Amygdala (tissue), 56 donors: Measurements from ENCODE around the gene RSPO3.
A peak's percentile ranks its signal among the peaks of the same experiment; 100 is the strongest.

Source experiments
- DNase-seq, 56 donors: peaks; one replicate each; lab custom pipeline; 2025; lab: John Stamatoyannopoulos, UW

Gene RSPO3

DNA sequence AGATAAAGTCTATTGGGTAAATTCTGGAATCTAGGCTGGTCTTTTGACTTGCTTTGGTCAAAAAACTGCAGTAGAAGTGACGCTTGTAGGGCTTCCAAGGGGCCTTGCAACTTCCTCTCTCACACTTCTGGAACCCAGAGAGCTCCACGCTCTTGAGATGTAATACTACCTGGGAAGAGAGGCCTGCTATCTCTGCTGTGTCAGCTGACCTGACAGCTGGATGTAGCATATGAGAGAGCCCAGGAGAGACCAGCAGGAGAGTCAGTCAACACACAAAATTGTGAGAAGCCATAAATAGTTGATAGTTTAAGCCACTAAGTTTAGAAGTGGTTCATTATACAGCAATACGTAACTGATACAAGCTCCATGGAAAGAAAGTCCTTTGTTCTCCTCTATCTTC is 7.8 kb upstream of the RSPO3 start:
- no peak for DNase-seq

DNA sequence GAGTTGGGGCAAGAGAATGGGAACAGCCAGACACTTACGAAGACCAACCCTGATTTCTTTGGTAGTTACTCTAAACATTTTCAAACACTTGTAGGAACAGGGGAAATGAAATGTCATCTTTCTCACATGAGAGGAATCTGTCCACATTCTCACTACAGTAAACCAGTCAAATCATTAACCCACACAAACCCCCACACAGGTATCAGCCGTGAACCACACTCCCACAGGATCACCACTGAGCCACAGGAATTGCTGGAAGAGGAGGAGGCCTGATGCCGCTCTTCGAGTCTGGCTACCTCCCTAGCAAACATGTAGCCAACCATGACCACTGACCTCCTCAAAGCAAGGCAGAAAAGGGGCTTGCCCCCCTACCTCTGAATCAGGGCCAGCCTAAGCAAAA is 6.9 kb upstream of the RSPO3 start:
- no peak for DNase-seq

DNA sequence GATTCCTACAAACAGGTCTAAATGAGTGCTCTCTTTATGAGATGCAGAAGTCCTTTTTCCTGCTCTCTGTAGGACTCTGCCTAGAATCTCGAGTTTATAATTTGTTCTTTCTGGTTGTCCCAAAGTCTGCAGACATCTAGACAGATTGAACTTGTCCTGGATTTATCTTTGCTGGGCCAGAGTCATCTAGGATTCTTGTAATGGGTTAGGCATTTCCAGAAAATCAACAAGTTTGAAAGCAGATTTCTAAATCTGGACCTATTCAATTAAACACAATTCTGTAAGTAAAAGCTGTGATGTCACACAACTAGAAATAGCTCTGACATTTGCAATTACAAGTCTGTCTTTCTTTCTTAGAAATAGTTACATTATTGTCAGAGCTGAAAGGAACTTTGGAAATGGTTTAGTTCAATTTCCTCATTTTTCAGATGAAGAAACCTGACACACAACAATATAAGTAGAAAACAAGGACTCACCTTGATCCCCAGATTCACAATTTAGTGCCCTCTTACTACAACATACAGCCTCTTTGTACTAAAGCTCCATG is 4.2 kb upstream of the RSPO3 start:
- DNase-seq, result no peak

DNA sequence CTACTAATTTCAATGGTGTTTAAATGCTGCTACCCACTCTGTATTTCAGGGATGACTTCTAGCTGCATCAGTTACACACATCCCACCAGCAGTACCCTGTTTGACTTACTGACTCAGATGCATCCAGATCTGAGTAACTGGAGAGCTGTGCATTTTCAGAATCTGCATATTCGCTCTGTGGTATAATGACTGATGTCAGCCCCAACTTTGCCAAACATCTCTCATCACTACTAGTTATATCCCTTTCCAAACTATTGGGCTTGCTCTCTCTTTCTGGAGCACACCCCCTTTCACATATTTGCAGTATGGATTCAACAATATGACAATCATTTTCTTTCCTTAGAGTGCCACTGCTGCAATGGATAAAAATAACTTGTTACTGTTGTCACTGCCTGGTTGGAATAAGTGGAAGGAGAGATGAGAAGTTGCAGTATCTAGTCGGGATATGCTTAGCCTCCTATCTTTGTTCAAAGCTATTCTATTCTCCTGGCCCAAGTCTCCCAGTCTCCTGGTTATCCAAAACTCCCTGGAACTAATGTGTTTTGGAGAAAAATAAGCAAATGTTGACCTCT is 3.3 kb upstream of the RSPO3 start:
- DNase-seq, result no peak

DNA sequence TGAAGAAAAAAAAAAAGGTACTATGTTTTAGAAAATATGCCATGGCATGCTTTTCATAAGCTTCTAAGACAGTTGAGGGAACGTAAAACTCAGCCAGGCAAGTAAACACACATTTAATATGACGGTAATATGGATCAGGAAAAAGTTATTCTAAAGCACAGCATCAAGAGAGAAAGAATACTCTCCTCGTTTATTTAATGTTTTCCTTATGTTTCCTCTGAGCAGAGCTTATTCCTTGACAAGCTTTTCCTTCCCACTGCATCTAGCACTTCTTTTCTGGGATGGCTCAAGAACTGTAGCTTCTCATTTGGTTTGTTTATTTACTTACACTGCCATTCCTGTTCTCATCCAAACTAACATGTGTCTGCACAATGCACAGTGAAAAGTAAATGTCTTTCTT is 2.7 kb upstream of the RSPO3 start:
- DNase-seq, result no peak

DNA sequence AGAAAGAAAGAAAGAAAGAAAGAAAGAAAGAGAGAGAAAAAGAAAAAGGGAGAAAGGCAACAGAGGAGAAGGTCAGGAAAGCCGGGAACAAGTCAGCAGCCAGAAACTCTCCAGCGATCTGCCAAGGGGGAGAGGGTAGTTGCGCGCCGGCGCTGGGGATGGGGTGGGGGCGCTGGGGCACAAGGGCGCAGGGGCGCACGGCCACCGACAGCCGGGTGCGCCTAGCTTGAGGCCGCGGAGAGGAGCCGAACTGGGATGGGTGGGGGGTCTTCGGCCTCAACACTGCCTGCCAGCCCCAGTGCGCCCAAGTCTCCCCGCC is 533 bp upstream of the RSPO3 start:
- DNase-seq, result no peak

DNA sequence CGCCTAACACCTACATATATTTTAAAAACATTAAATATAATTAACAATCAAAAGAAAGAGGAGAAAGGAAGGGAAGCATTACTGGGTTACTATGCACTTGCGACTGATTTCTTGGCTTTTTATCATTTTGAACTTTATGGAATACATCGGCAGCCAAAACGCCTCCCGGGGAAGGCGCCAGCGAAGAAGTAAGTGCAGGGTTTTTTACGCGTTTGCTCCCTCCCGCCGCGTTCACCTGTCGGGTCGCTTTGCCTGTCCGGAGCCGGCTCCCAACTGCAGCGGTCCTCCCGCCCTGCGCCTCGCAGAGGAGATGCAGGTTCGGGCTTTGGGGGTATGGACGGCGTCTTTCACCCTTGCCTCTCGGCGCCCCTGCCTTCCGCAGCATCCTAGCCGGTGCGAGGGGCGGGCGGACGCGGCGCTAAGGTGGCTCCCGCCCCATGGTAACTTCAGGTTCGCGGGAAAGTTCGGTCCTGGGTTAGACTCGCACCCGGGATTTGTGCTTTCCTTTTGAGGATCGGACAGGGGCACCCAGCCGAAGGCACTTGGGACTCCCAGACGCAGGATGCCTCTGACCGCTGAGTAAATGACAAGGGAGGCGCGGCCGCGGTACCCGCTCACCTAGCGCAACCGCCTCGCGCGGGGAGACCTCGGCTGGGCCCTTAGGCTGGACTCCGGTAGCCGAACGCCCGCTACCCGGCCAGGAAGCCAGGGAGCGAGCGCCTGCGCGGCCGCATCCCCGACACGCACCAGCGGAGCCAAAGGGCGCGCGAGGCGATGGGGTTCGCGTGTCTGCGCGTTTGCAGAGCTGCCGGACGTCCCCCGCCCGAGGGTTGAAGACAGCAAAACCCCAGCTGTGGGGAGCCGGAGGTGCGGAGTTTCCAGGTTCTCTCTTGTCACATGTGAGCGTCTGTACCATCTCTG is 891 bp downstream of the RSPO3 start:
- DNase-seq, result peak in 2 of 56 donors; percentile 5 to 14

DNA sequence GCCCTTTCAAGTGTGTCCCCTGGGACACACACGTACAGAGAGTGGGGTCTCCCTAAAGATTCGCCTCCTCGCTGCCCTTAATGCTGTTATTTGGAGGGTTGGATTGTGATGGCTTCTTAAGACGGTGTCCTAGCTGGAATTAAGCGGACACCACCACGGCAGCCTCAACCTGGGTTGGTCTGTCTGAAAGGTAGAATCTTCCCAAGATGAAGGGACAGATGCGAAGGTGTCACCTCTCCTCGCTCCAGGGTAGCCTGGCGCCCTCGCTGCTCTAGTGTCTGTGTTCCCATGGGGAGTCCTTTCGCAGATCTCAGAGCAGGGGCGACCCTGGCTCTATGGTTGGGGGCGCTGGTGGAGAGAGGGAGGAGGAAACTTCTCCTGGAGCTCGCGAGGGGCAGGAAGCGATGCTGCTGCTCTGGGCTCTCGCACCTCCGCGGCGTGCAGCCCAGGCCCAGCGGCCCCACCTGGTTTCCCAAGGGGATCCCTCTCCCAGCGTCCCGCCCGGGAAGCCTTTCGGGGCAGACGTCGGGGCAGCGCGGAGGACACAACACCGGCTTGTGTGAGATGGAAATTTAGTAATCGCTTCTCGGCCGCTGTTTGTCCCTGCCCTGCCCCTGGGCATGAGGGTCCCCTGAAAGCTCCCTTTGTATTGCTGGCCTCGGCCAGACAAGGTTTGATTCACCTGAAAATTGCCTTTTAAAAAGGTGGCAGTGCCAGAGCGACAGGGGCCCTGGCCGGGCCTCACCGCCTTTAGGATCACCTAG is 1.7 kb downstream of the RSPO3 start:
- peak in 1 of 56 donors; percentile 15 for DNase-seq

DNA sequence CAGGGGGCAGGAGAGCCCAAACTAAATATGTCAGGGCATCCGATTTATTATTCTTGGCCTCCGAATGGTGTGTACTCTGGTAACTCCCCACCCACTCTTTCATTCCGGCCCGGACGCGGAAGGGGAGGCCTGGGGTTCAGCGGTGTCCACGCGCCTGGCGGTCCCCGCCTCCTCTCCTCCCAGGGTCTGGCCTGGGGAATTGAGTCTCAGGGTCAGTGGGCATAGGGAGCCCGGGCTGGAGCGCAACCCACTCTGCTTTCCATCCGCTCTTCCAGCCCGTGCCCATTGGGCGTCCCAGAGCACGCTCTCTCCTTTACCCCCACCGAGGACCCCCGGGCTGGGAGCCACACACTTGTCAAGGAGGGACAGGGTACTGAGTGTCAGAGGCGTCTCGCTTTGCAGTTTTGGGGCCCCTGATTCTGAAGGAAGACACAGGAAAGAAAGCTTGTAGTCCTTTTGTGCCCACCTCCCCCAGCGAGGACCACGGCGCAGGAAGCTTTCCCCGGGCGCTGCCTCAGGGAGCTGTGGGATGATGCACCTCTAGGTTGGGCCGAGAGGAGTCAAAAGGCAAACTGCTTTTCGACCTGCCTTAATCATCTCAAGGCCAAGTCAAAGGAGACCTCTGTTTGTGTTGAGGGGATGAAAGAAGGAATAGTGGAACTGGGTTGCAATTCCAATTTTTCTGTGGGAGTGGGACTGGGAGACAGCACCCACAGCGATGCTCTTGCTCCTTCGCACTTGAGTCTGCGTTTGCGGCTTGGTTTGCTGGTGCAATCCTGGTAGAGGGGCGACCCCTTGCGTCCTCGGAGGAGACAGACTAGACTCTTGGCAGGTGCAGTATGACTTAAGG is 2.5 kb downstream of the RSPO3 start:
- peak in 50 of 56 donors; percentile 3 to 79 (median 51) for DNase-seq

DNA sequence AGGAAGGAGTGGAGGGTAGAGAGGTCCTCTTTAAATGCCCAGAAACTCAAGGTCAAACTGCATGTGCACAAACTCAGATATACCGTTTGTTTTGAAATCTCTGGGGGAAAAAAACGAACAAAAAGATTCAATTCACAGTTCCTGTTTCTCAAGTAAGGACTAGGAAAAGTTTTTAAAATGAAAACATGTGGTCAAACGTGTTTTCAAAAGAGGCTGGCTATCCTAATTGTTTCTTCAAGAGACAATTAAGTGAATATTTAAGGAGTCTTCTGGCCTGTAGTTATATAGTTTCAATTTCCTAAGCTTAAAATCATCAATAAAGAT is 3.1 kb downstream of the RSPO3 start:
- no peak for DNase-seq

DNA sequence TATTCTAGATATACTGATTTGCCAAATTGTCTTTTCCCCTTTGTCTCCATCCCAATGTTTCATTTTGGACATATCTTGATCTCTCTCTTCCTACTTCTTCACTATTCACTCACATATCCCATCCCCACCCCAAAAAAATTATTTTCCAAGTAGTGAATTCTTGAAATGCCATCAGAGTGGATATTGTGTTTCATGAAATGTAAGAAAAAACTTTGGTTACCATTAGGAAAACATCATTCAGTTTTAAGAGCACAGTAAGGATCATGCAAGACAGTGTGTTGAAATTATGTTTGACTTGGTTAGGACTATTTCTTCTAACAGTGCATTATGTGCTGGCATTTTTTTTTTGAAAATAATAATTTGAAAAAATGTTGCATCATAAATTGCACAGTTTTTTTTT is 5.7 kb downstream of the RSPO3 start:
- no peak for DNase-seq

DNA sequence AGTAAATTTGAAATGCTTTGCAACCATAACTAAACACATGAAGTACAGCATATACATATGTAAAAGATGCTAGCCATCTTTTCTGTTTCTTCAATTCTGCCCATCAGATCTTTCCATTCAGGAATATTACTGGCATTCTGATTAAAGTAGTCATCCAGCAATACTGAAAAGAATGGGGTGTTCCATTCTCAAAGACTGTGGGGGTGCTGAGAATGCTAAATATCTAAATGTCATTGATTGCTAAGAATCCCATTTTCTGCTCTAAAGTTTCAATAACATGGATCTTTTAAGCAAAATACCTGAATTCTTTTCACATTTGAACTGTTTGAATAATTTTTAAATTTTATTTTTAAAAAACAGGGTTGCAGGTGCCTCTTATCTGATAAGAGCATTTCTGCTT is 6.2 kb downstream of the RSPO3 start:
- DNase-seq, result no peak

DNA sequence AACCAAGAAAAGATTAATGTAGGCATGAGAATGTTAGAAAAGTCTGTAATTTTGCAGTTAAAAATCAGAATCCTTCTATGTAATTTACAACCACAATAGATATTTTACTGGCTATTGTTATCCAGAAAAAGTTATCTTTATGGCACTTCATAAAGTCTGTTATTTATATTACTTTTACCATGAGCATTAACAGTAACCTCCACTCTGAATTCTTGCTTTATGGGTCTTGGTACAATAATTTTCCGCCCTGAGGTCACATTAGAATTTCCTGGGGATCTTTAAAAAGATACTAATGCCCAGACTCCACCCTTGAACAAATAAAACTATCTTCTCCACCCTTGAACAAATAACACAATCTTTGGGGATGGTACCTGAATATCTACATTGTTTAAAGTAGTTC is 9.6 kb downstream of the RSPO3 start:
- no peak for DNase-seq

DNA sequence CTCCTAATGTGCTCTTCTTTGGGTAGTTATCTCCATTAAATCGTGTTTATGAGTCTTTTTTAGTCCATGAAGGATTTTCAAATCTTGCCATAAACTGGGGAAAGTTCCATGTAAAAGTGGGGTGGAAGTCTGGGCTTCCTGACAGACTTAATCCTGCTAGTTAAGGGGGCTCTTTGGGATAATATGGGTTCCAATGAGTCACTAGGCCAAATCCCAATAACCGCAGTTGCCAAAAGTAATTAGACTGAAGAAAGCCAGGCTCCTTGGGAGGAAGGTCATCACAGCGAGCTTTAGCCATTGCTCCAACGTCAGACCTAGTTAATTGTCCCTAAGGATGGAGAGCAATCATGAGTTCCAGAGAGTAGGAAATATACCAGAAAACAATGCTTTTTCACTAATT is 10.8 kb downstream of the RSPO3 start:
- no peak for DNase-seq

DNA sequence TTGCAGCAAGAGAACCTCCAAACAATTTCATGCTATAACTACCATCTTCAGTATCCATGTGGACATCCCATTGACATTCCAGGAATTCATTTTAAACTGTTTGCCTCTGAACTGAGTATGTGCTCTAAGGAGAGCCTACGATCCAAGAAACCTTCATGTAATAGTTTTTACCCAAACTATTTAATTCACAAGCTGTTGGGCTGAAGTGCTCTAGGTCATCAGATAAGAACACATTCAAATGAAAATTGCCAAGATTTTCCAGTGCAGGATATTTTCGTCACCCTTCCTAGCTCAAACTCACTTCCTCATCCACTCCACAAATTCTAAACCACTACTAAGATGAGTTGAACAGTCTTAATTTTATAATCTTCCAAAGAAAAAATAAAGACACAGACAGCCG is 12.8 kb downstream of the RSPO3 start:
- no peak for DNase-seq

DNA sequence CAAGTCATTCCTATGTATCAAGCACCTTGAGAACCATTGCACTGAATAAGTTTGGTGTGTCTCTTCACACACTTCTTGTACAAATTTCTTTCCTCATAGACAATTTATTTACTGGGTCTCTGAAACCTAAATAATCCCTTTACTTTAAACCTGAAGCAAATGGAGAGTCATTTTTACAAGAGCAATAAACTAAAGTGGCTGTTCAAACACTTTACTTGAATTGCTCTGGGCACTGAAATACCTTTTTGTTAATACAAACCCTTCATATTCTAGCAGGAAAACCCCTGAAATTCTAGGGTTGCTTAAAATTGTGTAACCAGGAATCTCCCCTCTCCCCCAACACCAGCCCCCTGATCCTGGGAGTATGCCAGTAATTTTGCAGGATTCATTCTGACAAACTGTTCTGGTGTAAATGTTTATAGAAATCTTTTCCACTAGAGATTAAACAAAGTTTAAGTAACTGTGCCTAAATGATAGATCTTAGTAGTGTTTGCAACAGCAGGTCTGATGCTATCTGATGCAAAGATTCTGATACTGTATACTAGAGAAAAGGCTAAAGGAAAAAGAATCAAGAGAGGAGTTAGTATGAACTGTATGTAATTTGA is 13.4 kb downstream of the RSPO3 start:
- DNase-seq, result no peak

DNA sequence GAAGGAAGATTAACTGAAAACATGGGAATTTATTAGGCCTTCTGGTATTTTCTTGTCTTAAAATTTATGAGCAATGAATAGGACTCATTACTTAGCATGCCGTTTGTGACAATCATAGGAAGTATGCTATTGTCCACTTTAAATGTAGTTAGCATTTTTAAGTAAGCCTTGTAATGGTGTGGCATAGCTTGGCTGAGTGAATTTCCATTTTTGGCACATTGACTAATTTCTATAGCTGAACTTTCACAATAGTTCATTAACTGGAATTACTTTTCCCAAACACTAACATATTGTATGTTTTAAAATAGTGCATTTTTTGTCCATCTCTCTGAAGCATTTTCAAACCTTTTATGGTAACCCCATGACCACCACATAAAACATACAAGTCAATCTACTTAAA is 15.7 kb downstream of the RSPO3 start:
- DNase-seq, result no peak

DNA sequence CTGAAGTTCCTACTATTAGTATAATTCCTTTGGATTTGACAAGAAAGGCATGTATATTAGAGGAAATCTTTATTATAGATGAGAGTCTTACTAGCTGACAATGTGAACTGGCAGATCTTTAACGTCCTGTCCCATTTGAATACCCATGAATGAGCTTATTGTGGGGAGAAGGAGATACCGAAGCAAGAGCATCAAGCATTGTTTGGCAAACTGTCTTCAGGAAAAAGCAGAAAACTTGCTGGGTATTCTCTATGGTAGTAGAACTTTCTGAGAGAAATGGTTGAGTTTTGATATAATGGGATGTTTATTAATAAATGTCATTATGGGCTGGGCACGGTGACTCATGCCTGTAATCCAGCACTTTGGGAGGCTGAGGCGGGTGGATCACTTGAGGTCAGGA is 18.3 kb downstream of the RSPO3 start:
- DNase-seq, result no peak

DNA sequence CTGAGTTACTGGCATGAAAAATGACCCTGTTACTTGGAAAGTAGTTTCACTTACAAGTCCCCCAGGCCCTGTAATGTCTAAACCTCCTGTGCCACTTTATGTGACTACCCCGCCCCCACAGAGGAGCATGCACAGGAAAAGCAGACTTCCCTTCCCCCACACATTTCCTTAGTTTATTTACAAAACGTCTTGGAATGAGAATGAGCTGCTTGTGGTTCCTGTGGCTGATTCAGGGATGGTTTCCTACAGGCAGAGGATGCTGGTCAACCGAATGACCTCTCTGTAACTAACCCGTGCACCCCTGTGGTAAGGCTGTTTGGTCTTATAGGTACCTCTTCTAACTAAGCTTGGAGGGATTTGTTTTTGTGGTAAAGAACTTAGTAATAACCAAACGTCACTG is 28.5 kb downstream of the RSPO3 start:
- DNase-seq, result no peak

DNA sequence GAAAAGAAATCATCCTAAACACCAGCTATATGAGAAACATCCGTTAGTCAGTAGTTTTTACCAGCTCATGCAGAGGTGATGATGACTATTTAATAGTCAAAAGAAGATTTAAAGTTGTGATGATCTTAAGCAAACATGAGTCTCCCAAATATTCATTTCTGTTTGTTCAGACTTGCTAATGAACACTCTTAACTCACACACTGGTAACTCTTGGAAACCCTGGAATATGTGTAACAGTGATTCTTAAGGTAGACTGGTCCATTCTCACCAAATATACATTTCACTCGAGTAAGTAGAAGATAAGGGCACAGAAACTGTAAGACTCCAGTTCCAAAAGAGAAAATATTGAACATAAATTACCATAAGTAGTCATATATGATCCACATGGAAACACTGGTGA is 29.1 kb downstream of the RSPO3 start:
- DNase-seq, result no peak
